ENCODE data around the gene FSD1.

DNA sequence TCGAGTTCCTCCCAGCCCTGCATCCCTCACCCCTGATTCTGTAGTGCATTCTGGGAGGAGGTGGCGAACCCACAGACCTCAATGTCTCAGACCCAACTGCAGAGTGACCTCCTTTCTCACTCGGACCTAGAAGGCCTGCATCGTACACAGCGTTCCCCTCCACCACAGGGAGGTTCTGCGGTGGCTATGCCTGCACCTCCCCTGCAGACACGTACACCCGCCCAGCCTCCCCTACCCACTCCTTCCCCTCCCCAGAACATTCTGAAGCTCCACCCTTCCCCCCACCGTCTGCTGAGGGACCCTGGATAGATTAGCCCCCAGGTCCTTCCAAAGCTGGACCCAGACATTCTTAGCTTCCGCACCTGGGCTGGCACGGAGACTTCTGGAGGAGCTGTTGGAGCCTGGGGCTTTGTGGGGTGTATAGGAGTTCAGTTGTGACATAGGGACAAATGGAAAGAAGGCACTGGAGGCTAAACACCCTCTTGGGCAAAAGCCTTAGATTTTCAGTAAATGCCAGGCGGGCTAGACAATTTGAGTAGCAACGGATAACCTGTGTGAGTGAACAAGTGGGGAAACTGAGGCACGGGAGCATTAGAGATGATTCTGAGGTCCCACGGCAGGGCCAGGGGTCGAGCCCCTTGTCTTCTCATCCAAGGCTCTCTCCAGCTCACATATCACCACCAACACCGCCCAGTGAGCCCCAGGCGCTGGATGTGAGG is 420 bp upstream of the FSD1 start:
- TF ChIP-seq, protein P1, sequence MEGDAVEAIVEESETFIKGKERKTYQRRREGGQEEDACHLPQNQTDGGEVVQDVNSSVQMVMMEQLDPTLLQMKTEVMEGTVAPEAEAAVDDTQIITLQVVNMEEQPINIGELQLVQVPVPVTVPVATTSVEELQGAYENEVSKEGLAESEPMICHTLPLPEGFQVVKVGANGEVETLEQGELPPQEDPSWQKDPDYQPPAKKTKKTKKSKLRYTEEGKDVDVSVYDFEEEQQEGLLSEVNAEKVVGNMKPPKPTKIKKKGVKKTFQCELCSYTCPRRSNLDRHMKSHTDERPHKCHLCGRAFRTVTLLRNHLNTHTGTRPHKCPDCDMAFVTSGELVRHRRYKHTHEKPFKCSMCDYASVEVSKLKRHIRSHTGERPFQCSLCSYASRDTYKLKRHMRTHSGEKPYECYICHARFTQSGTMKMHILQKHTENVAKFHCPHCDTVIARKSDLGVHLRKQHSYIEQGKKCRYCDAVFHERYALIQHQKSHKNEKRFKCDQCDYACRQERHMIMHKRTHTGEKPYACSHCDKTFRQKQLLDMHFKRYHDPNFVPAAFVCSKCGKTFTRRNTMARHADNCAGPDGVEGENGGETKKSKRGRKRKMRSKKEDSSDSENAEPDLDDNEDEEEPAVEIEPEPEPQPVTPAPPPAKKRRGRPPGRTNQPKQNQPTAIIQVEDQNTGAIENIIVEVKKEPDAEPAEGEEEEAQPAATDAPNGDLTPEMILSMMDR (conservative IDR thresholded peaks at IDR 0.05) = no peak
- TF ChIP-seq ZFX (IDR thresholded peaks at IDR 0.05) = no peak

Data from C4-2B (cell line).